OCI-LY7 (cell line): ENCODE measurements around the gene TAAR1. TPM values are rescaled to one million over a fixed set of nuclear protein-coding genes. Genes with fewer than 3 reads are reported as not detected.
"Not testable (repeated sequence)": the region's sequence is repeated elsewhere in the genome, so short reads cannot be mapped to it uniquely, and the experiment has no call there.

Experiments
- BruUV-seq: library from RNA; stranded (reverse); fragments of 400-500 nt; replicated peaks from 2 replicates; lab custom pipeline; 2021; lab: Mats Ljungman, UMichigan
- CTCF ChIA-PET: fragments of 300-600 bp; sonication (Branson Sonifier 250); formaldehyde crosslinking; loops from one replicate; lab custom pipeline; 2022; ENCODE audit warnings: antibody characterized with exemption; ENCODE audit not compliant: unreplicated experiment; lab: Charles Lee
- POLR2A ChIA-PET: fragments of 300-600 bp; sonication (Branson Sonifier 250); formaldehyde crosslinking; loops from one replicate; lab custom pipeline; 2022; ENCODE audit warnings: antibody characterized with exemption; lab: Charles Lee
- DNase-seq: peaks from one replicate; pipeline ENCODE4 v3.0.0-alpha.2; 2015; ENCODE audit warnings: low spot score
- H2AFZ ChIP-seq: fragments of 200-600 bp; sonication (generic), shearing (Covaris generic); 2 replicates; pipeline ENCODE4 v1.6.1; 2014; ENCODE audit warnings: mild to moderate bottlenecking, antibody characterized with exemption, low read length, moderate library complexity
- H3K27ac ChIP-seq: fragments of 200-600 bp; sonication (generic); 2 replicates; pipeline ENCODE4 v1.5.1; 2014; ENCODE audit warnings: mixed run types, low read depth, mild to moderate bottlenecking, moderate library complexity, low read length, inconsistent platforms; ENCODE audit not compliant: poor library complexity, severe bottlenecking
- H3K36me3 ChIP-seq: fragments of 200-600 bp; sonication (generic); 2 replicates; pipeline ENCODE4 v1.6.1; 2014; ENCODE audit warnings: mild to moderate bottlenecking, antibody characterized with exemption, low read length, moderate library complexity, mixed read lengths; ENCODE audit not compliant: insufficient read depth
- H3K4me1 ChIP-seq: fragments of 200-600 bp; sonication (generic); 2 replicates; pipeline ENCODE4 v1.5.1; 2014; ENCODE audit warnings: mild to moderate bottlenecking, low read length; ENCODE audit not compliant: insufficient read depth, poor library complexity, severe bottlenecking
- H3K4me2 ChIP-seq: fragments of 200-600 bp; sonication (generic); 2 replicates; pipeline ENCODE4 v1.6.1; 2014; ENCODE audit warnings: mild to moderate bottlenecking, low read length
- H3K4me3 ChIP-seq: fragments of 200-600 bp; sonication (generic); 2 replicates; pipeline ENCODE4 v1.5.1; 2014; ENCODE audit warnings: mild to moderate bottlenecking, low read depth, low read length; ENCODE audit not compliant: poor library complexity, severe bottlenecking
- H3K79me2 ChIP-seq: fragments of 200-600 bp; sonication (generic); 2 replicates; pipeline ENCODE4 v1.6.1; 2016; ENCODE audit warnings: low read depth, mild to moderate bottlenecking, low read length, moderate library complexity, mixed read lengths; ENCODE audit not compliant: insufficient read depth
- H3K9me2 ChIP-seq: fragments of 200-600 bp; sonication (generic); 2 replicates; pipeline ENCODE4 v1.6.1; 2016; ENCODE audit warnings: mild to moderate bottlenecking, low read length, mixed read lengths; ENCODE audit not compliant: insufficient read depth
- H3K9me3 ChIP-seq: fragments of 200-600 bp; sonication (generic); 2 replicates; pipeline ENCODE4 v1.6.1; 2014; ENCODE audit warnings: mild to moderate bottlenecking, mixed run types, low read length, mixed read lengths
- H4K20me1 ChIP-seq: fragments of 200-600 bp; sonication (generic); 2 replicates; pipeline ENCODE4 v1.6.1; 2014; ENCODE audit warnings: mild to moderate bottlenecking, antibody characterized with exemption, low read length, moderate library complexity, mixed read lengths; ENCODE audit not compliant: insufficient read depth
- CTCF ChIP-seq: fragments of 200-600 bp; sonication (generic); conservative IDR thresholded peaks from 2 replicates; pipeline ENCODE4 v1.5.1; 2014; ENCODE audit warnings: mild to moderate bottlenecking, antibody characterized with exemption, low read length, moderate library complexity, mixed read lengths
- EZH2phosphoT487 ChIP-seq: fragments of 200-600 bp; sonication (generic); IDR thresholded peaks from 2 replicates; pipeline ENCODE4 v1.6.1; 2018; ENCODE audit warnings: low read depth, borderline replicate concordance, mild to moderate bottlenecking, mixed run types, antibody characterized with exemption, low read length, moderate library complexity, mixed read lengths
- intact Hi-C: fragments of 100-400 bp; cut with micrococcal nuclease; formaldehyde crosslinking; loops from one replicate; pipeline ENCODE4 v1.10.0; 2022; ENCODE audit not compliant: unreplicated experiment
- total RNA-seq, 2 experiments: library from RNA; depleted of rRNA in 1 of 2; stranded (reverse); fragments of >200 nt in 1 of 2; shearing (Covaris generic) in 1 of 2; gene quantifications; 2 replicates each; pipeline ENCODE4 v1.2.3, GENCODE V29; 2014 to 2022

Gene TAAR1
- total RNA-seq, 2 experiments from 2014 or later = not detected

GRCh38 chr6:132648356-132648755, 10.6 kb downstream of the TAAR1 start:
- H3K9me2 ChIP-seq = no peaks in the 10 kb centered on the region; the same call in 1 of the 2 replicates
- no peak overlapping the region for H3K27ac ChIP-seq
- no peaks in the 10 kb centered on the region for H3K36me3 ChIP-seq
- H3K79me2 ChIP-seq = no peaks in the 10 kb centered on the region
- H4K20me1 ChIP-seq = no peaks in the 10 kb centered on the region
- no peak overlapping the region for H3K4me3 ChIP-seq
- DNase-seq = no peak
- no peak for TF ChIP-seq EZH2phosphoT487
- no peak for TF ChIP-seq CTCF
- BruUV-seq = no TSS peak
- H2AFZ ChIP-seq = no peak overlapping the region
- CTCF ChIA-PET = no interaction called here
- no peaks in the 10 kb centered on the region for H3K9me3 ChIP-seq
- POLR2A ChIA-PET = interaction anchor here (0.6 to 1.2 kb wide), 6 partner anchors 10 to 309 kb away, joined by 3 to 5 read pairs (median 4); partner anchors contain the start of gene TAAR8
- peaks cover 8% of the 10 kb centered on the region for H3K4me1 ChIP-seq
- intact Hi-C loops = no loop called here
- H3K4me2 ChIP-seq = no peak overlapping the region

- POLR2A ChIA-PET = interaction anchor here (0.7 to 0.8 kb wide), 2 partner anchors 44 to 120 kb away, joined by 3 read pairs; no protein-coding TSS in a partner anchor
- peak overlapping the region; percentile 20 for H3K4me2 ChIP-seq
- no peak overlapping the region for H3K4me3 ChIP-seq
- CTCF ChIA-PET = no interaction called here
- BruUV-seq = no TSS peak
- H3K9me3 ChIP-seq = no peaks in the 10 kb centered on the region
- no peaks in the 10 kb centered on the region for H3K36me3 ChIP-seq
- no peak overlapping the region for H3K27ac ChIP-seq
- no peaks in the 10 kb centered on the region for H4K20me1 ChIP-seq
- TF ChIP-seq CTCF (no peak), EZH2phosphoT487 (no peak)
- H3K4me1 ChIP-seq = peaks cover 21% of the 10 kb centered on the region
- no peaks in the 10 kb centered on the region for H3K79me2 ChIP-seq
- H2AFZ ChIP-seq = peak overlapping the region; percentile 42
- intact Hi-C loops = no loop called here
- H3K9me2 ChIP-seq = no peaks in the 10 kb centered on the region; the same call in 1 of the 2 replicates
- DNase-seq = peak; percentile 9
Measured at GRCh38 chr6:132643547-132643946, 15.4 kb downstream of the TAAR1 start.

- H4K20me1 ChIP-seq, H3K4me2 ChIP-seq, H3K9me2 ChIP-seq, H3K4me1 ChIP-seq, H3K79me2 ChIP-seq, H3K9me3 ChIP-seq, intact Hi-C loops, H2AFZ ChIP-seq, DNase-seq, BruUV-seq, H3K27ac ChIP-seq, H3K36me3 ChIP-seq, H3K4me3 ChIP-seq, CTCF ChIA-PET: not testable (repeated sequence)
- POLR2A ChIA-PET = interaction anchor here (2.3 kb wide), 1 partner anchor 25 kb away, joined by 5 read pairs; no protein-coding TSS in a partner anchor
Measured at GRCh38 chr6:132637135-132637534, 21.8 kb downstream of the TAAR1 start.

GRCh38 chr6:132635906-132636305, 23.1 kb downstream of the TAAR1 start:
- H3K36me3 ChIP-seq, CTCF ChIA-PET, H3K9me2 ChIP-seq, H3K27ac ChIP-seq, H3K9me3 ChIP-seq, H4K20me1 ChIP-seq, H3K79me2 ChIP-seq, H3K4me3 ChIP-seq, DNase-seq, BruUV-seq, H3K4me2 ChIP-seq, intact Hi-C loops, H3K4me1 ChIP-seq, H2AFZ ChIP-seq: not testable (repeated sequence)
- POLR2A ChIA-PET = interaction anchor here (2.3 kb wide), 1 partner anchor 26 kb away, joined by 5 read pairs; no protein-coding TSS in a partner anchor

GRCh38 chr6:132635288-132635687, 23.7 kb downstream of the TAAR1 start:
- H2AFZ ChIP-seq, H3K36me3 ChIP-seq, H4K20me1 ChIP-seq, H3K9me3 ChIP-seq, CTCF ChIA-PET, H3K9me2 ChIP-seq, H3K79me2 ChIP-seq, H3K4me2 ChIP-seq, H3K27ac ChIP-seq, BruUV-seq, H3K4me3 ChIP-seq, H3K4me1 ChIP-seq, DNase-seq, intact Hi-C loops: not testable (repeated sequence)
- POLR2A ChIA-PET = interaction anchor here (0.6 to 2.3 kb wide), 4 partner anchors 10 to 1072 kb away, joined by 3 to 8 read pairs (median 4); no protein-coding TSS in a partner anchor
